ENCODE measurements around the gene AFAP1L2.
"Not testable (repeated sequence)": the region's sequence is repeated elsewhere in the genome, so short reads cannot be mapped to it uniquely, and the experiment has no call there.

Gene AFAP1L2

DNA sequence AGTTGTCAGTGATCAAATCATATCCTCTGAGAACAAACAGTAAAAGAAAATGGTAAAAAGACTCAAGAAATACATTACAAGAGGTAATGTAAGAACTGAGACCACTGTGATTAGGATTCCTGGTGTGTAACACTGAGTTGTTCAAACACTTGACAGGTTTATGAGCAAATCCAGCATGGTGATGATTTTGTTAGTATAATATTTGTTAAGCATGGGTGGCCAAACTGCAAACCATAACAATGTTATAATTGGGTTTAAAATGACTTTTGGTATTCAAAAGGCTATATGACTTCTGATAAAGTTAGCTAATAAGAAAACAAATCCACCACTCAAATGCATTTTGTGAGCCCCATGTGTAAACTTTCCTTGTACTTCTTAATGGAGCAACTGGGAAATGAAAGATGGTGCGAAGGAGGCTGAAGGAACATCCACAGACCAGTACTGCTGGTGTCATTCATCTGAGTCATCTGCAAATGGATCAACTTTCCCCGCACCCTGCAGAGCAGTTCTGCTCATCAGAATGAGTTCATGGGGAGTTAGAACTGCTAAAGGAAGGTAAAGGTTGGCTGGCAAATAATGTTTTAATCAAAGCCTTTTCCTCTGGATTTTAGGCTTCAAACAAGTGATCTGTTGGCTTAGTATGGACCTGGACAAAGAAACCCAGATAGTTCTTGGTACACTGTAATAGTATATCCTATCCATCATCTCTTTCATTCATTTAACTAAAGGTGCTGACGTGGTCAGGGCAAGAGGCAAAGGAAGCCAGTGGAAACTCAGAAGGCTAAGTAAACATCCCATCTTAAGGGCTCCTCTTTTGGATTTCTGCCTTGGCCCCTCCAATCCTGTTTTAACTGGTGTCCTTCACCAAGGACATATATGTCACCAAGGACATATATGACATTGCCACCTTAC lies 45.0 kb downstream of the AFAP1L2 start:
- no peak for DNase-seq (ENCODE audit: low spot score)

DNA sequence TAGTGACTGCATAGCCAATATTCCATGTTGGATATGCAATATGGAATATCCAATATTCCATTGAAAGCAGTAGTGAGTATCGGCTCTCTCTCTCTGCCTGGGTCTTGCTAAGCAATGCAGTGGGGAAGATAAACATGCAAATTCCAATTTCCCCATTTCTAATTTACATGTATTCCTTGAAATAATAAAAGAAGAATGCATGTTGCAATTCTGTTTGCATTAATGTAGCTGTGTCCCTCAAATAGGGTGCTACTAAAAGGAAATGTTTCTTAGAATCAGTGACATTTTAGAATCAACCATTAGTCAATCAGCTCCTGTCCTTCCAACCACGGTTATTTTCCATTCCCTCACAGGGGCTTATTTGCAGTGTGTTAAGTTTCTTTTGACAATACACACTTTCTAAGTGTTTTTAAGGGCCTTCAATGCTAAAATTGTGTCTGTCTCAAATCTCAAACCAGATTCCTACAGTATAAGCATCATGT lies 46.7 kb downstream of the AFAP1L2 start:
- DNase-seq (ENCODE audit: low spot score) = no peak

DNA sequence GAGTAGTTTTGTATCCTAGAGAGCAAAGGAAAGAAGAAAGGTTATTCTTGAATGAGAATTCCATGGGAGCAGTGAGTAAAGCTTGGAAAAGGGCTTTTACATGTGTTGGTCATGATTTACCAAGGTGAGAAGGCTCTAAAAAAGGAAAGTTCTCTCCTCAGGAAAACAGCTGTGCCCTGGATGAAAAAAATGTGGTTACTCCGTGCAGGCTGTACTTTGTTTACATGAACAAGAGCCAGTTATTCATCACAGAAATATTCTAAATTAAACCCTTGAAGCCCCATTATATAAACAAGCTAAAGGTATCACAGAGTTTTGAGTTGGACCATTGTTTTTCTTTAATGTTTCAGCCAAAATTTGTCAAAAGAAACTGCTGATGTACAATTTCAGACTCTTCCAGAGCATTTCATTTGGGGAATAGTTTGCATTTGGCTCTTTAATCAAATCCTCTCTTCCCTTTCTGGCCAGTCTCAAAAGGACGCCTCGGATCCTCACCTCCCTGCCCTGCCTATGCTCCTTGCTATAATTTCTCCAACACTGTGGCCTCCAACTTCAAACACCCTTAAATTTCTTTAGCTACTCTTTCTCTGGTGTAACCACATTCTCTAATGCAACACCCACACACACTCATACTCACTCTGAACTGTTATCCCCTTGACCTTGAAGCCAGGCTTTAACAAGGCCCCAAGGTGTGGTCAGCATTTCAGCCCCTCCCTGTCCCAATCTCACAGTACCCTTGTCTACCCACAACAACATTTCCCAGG lies 47.4 kb downstream of the AFAP1L2 start:
- no peak for DNase-seq (ENCODE audit: low spot score)

DNA sequence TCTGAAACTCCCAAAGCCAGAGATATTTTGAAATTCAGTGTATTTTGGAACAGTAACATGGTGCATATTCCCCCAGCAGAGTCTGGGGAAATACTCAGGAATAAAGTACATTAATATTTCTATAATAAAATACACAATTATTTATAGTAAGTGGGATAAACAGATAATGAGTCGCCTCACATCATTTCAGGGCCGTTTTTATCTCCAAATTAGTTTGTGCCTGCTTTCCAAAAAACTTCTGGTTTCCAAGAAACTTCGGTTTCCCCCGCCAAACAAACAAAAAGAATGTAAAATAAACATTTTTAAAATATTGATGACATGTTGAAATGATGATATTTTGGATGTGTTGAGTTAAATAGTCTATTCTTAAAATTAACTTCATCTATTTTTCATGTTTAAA lies 48.2 kb downstream of the AFAP1L2 start:
- no peak for DNase-seq (ENCODE audit: low spot score)

- DNase-seq (ENCODE audit: low spot score) = no peak
Measured at GRCh38 chr10:114353383-114353782, 50.9 kb downstream of the AFAP1L2 start.

DNA sequence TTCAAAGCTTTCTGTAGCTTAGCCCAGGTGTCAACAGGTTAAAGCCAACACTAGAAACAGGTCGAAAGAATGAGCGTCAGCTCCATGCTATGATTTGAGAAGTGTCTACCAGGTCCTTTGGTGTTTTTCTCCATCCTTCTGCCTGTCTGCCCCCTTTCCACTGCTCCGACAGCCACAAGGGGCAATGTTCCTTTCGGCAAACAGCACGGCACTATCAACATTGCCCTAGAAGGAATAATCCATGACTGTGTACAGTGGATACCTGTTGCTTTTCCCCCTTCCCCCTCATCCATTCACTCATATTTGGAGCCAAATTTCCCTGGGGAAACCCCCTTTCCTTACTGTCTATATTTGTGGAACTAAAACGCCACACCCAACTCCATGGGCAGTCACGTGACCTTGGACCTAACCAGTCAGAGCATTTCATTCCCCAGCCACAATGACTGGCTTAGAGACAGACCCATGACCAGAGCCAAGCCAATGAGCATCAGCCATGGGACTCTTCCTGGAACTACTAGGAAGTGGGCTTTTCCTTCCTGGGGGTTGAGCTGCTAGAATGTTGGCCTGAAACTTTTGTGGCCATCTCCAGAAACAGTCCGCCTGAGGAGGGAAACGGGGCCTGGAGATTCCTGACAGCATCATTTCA lies 51.5 kb downstream of the AFAP1L2 start:
- no peak for DNase-seq (ENCODE audit: low spot score)

DNA sequence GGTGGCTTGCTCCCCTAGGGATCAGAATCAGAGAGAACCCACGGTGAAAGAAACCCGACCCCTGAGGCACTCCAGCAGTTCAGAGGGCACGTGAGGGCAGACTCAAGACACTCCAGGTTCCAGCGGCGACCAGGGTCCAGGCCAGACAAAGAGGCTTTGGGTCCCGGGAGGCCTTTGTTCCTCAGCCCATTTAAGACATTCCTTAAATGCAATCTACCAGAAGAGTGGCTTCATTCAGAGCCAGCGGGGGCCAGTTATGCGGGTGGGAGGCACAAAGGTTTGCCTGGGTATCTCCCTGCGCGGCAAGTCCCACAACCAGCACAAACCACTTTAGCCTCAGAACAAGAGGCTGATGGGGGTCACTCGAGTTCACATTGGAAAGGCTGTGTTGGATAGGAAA lies 53.6 kb downstream of the AFAP1L2 start:
- DNase-seq (ENCODE audit: low spot score) = no peak

- no peak for DNase-seq (ENCODE audit: low spot score)
Measured at GRCh38 chr10:114349522-114350215, 54.6 kb downstream of the AFAP1L2 start.

DNA sequence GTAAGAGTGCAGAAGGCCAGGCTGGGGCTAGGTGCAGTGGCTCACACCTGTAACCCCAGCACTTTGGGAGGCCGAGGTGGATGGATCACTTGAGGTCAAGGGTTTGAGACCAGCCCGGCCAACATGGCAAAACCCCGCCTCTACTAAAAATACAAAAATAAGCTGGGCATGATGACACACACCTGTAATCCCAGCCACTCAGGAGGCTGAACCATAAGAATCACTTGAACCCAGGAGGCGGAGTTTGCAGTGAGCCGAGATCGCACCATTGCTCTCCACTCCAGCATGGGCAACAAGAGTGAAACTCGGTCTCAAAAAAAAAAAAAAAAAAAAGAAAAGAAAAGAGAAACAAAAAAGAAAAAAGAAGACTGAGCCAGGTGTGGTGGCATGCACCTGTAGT lies 55.2 kb downstream of the AFAP1L2 start:
- not testable (repeated sequence) for DNase-seq (ENCODE audit: low spot score)

DNA sequence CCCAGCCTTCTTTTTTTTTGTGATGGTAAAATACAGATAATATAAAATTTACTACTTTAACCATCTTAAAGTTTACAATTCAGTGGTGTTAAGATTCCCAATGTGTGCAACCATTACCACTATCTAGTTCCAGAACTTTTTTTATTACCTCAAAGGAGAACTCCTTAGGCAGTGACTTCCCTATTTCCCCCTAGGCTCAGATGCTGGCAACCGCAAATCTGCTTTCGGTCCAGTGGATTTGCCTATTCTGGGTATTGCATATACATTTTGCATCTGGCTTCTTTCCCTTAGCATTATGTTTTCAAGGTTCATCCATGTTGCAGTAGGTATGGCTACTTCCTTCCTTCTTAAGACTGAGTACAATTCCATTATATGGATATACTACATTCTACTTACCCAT lies 56.5 kb downstream of the AFAP1L2 start:
- no peak for DNase-seq (ENCODE audit: low spot score)

DNA sequence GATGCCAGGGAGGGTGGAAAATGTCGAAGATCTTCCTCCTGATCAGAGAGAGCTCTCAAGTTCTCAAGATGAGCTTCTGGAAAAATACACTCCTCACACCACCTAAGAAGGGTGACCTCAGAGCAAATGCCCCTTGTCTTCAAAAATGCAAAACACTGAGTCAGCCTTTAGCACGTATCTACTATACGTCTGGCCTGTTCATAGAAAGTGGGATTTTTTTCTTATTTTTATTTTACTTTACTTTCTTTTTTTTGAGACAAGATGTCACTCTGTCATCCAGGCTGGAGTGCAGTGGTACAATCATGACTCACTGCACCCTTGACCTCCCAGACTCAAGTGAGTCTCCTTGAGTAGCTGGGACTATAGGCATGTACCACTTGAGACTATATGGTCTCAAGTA lies 57.1 kb downstream of the AFAP1L2 start:
- DNase-seq (ENCODE audit: low spot score) = no peak

DNA sequence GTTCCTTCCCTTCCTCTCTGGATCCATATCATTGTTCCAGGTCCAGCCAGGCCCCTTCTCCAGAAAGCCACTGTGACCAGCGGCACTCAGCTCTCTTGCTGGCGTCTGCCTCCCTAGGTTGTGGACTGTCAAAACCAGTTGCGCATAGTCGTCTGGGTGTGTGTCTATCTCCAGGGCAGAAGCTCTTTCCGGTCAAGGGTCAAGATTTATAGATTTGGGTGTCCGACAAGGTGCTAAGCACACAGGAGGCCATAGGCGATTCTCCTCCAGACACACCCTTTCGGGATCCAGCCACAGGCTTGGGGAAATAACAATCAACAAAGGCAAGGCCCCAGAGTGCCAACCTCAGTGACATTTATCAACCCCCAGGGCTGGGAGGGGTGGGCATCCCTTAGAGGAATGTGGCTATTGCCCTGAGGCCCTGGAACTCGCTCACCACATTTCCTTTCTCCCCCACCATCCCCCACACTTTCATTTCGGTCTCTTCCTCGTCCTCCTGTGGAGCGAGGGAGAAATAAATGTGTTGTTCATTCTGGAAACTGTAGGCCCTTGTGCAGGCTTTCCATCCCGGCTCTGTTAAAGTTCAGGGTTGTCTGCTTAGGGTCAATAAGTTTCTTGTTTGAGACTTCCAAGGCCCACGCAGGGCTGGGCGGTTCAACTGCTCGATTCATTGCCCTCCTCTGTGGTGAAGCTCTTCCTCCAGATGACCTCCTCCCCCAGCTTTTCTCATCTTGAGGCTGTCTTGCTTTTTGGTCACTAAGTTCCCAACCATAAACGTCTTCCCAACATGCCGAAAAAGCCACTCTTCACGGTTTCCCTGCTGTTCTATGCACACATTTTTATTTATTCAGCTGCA lies 57.9 kb downstream of the AFAP1L2 start:
- DNase-seq (ENCODE audit: low spot score) = no peak

- no peak for DNase-seq (ENCODE audit: low spot score)
Measured at GRCh38 chr10:114345701-114346100, 58.6 kb downstream of the AFAP1L2 start.

- DNase-seq (ENCODE audit: low spot score) = no peak
Measured at GRCh38 chr10:114343623-114344505, 60.4 kb downstream of the AFAP1L2 start.

GRCh38 chr10:114342976-114343375 lies 61.3 kb downstream of the AFAP1L2 start:
- no peak for DNase-seq (ENCODE audit: low spot score)

- DNase-seq (ENCODE audit: low spot score) = no peak
Measured at GRCh38 chr10:114340816-114341215, 63.5 kb downstream of the AFAP1L2 start.

DNA sequence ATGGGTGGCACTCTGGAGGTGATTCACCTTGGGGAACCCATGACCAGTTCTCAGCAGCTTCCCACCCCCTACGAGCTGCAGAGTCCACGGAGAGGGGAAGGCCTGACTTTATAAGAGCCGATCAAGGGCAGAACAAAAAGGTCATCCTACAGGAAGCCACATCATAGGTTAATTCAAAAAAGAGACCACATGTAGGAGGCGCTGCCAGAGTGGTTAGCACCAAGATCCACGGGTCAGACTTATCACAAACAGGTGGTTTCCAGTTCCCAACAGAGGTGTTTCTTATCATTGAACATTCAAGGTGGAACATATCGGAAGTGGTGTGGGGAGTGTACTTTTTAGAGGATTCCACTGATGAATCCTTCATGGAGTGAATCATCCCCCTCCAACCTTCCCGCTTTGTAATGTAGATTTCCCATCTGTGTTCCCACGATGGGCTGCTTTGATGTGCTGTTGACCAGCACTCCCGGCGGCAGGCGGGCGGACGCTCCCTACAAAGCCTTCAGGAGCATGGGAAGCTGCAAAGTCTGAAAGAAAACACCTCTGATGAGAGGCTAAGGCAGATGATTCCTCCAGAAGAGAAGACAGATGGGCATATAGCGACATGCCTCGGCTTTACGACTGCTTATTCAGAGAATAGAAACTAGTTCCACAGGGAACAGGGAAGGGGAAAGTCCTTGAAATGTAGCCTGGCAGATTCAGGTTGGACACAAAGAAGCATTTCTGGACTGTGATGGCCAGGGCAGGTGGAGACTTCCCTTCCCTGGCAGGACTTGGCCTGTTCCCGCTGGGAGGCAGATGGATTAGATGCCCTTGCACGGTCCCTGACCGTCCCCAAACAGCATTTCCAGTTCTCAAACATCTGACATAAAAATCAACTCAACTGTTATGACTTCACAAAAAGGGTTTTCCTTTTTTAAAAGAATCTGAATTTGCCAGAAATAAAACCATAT lies 66.5 kb downstream of the AFAP1L2 start:
- no peak for DNase-seq (ENCODE audit: low spot score)

- no peak for DNase-seq (ENCODE audit: low spot score)
Measured at GRCh38 chr10:114336823-114337509, 67.3 kb downstream of the AFAP1L2 start.
